Activated T-helper 1 cell treated with anti-CD3 and anti-CD28 coated beads, Interleukin-12 subunit alpha, Interleukin-12 subunit beta, Interleukin-2, Interleukin-4 antibody, amounts not matched to agents 30 ng/mL and 10 ng/mL and 1 ng/mL, durations not matched to agents 14 hours and 24 hours and 36 hours (primary cell): ENCODE data around the gene SLC26A2. TPM values are rescaled to one million over a fixed set of nuclear protein-coding genes. Genes with fewer than 3 reads are reported as not detected.

ENCODE experiments used
- DNase-seq: peaks from one replicate; pipeline ENCODE4 v3.0.0; 2021; ENCODE audit warnings: low spot score
- H3K27ac Mint-ChIP-seq: one replicate; pipeline ENCODE4 v1.8.0; 2021; ENCODE audit warnings: mild to moderate bottlenecking, mixed read lengths
- H3K27me3 Mint-ChIP-seq: one replicate; pipeline ENCODE4 v1.8.0; 2022; ENCODE audit warnings: mild to moderate bottlenecking, moderate library complexity, mixed read lengths; ENCODE audit not compliant: insufficient read depth
- H3K36me3 Mint-ChIP-seq: one replicate; pipeline ENCODE4 v1.8.0; 2021; ENCODE audit warnings: low read depth, mixed read lengths
- H3K4me1 Mint-ChIP-seq: one replicate; pipeline ENCODE4 v1.8.0; 2021; ENCODE audit warnings: low read depth, mixed read lengths
- H3K4me3 Mint-ChIP-seq: one replicate; pipeline ENCODE4 v1.8.0; 2021; ENCODE audit warnings: mild to moderate bottlenecking, moderate library complexity, mixed read lengths
- H3K9me3 Mint-ChIP-seq: one replicate; pipeline ENCODE4 v1.8.0; 2021; ENCODE audit warnings: mixed read lengths
- intact Hi-C: fragments of 100-400 bp; cut with micrococcal nuclease; formaldehyde crosslinking; loops from one replicate; pipeline ENCODE4 v1.15.1; 2024
- total RNA-seq: library from RNA; stranded (reverse); gene quantifications from 2 replicates; pipeline ENCODE4 v1.2.3, GENCODE V29; 2022

Gene SLC26A2
- total RNA-seq, 1 donor from 2014 or later, result 9.3 TPM

DNA sequence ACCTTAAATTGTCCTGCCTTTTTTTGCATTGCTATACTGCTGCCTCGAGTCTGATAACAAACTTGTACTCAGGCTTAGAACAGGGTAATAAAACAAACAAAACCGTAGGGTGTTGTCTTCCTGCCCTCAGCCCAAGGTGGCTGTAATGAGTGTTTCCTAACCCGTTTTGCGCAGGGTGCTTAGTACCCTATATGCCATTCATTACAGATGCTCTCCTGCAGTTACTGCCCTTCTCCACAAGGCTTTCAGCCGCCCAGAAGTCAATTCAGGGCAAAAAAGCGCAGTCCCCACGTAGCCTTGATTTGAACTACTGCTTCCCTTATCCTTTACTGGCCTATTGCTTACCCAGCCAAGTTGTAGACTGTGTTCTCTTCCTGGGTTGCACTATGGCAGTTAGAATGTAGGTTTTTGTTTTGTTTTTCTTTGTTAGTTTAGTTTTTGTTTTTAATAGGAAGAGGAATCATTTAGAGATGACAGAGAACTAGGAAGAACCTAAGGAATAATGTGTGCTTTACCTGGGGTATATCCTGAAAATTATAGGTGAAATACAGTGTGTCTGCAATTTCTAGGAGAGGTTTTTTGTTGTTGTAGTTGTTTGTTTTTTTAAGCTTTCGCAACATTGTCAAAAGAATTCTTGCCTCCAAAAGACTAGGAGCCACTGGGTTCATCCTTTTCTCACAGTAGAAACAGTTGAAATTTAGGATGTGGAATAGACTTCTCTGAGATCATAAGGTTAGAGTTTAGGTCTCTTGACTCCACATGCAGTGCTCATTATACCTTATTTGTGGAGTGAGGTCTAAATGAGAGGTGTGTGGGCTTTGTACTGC lies 41.3 kb downstream of the SLC26A2 start:
- Mint-ChIP-seq H3K9me3 (no peaks in the 10 kb centered on the region), H3K4me3 (peak overlapping the region; percentile 99), H3K4me1 (peaks cover 59% of the 10 kb centered on the region), H3K36me3 (peaks cover 30% of the 10 kb centered on the region), H3K27me3 (no peaks in the 10 kb centered on the region), H3K27ac (peak overlapping the region; percentile 98)
- intact Hi-C loops, result loop anchor here (1.0 to 5.0 kb wide), 9 partner anchors 27 to 1770 kb away; partner anchors contain the start of genes ARHGEF37, CD74, CSNK1A1 and G3BP1
- peak; percentile 65 for DNase-seq

DNA sequence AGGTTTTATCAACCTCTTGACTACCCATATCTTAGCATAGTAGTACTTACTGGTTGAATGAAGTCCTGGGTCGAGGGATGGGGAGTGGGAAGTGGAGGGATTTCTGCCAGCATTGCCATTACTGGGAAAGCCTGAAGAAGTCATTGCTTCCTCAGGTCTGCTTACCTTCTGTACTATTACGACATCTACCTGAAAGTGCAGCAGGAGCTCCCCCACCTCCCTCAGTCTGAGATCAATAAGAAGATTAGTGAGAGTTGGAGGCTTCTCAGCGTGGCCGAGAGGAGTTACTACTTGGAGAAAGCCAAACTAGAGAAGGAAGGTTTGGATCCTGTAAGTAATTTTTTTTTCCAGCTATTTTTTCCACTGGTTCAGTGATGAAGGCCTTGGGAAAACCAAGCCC lies 45.8 kb downstream of the SLC26A2 start:
- intact Hi-C loops, result no loop called here
- no peak overlapping the region for H3K27ac Mint-ChIP-seq
- no peaks in the 10 kb centered on the region for H3K9me3 Mint-ChIP-seq
- peaks cover 56% of the 10 kb centered on the region for H3K36me3 Mint-ChIP-seq
- no peaks in the 10 kb centered on the region for H3K27me3 Mint-ChIP-seq
- DNase-seq, result no peak
- no peak overlapping the region for H3K4me3 Mint-ChIP-seq
- peaks cover 70% of the 10 kb centered on the region for H3K4me1 Mint-ChIP-seq

DNA sequence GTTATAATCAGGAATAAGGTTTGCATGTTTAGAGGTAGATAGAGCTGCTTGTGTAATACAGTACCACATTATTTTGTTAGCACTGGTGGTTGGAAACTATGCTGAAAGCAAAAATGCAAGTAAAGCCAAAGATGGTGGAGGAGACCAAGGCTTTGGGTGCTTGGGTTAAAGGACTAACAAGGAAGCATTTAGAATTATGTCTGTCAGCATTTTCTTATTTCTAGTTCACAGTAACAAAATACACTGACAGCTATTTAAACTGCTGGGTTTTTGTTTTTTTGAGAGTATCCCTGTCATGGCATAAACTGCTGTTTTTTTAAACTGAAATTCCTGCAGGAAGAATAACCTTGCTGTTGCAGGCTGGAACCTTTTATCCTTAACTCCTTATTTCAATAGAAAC lies 46.5 kb downstream of the SLC26A2 start:
- Mint-ChIP-seq H3K9me3 (no peaks in the 10 kb centered on the region), H3K4me3 (no peak overlapping the region), H3K27ac (no peak overlapping the region), H3K36me3 (peaks cover 54% of the 10 kb centered on the region), H3K4me1 (peaks cover 63% of the 10 kb centered on the region), H3K27me3 (no peaks in the 10 kb centered on the region)
- DNase-seq, result no peak
- intact Hi-C loops, result no loop called here

DNA sequence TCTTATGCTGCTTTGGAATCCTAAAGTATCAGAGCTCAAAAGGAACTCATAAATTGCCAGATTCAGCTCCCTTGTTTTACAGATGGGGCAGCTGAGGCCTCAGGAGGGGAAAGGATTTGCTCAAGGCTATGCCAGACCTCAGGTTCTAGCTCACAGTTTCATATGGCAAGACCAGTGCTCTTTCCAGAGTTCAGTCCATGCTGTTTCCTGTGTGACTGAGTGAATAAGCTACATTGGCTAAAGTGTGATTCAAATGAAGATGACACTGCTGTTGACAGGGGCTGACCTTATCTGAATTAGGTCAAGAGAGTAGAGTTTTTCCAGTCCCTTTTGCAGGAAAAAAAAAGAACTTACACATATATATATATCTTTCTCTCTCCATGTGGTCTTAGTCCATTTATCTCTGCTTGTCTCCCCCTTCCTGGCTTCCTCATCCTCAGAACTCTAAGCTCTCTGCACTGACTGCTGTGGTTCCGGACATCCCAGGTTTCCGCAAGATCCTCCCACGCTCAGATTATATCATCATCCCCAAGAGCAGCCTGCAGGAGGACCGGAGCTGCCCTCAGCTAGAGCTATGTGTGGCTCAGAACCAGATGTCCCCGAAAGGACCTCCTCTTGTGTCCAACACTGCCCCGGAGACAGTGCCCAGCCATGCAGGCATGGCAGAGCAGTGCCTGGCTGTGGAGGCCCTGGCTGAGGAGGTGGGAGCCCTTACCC lies 49.3 kb downstream of the SLC26A2 start:
- intact Hi-C loops, result no loop called here
- no peak overlapping the region for H3K27ac Mint-ChIP-seq
- H3K27me3 Mint-ChIP-seq, result no peaks in the 10 kb centered on the region
- H3K9me3 Mint-ChIP-seq, result no peaks in the 10 kb centered on the region
- no peak overlapping the region for H3K4me3 Mint-ChIP-seq
- peaks cover 70% of the 10 kb centered on the region for H3K36me3 Mint-ChIP-seq
- H3K4me1 Mint-ChIP-seq, result peaks cover 36% of the 10 kb centered on the region
- no peak for DNase-seq

DNA sequence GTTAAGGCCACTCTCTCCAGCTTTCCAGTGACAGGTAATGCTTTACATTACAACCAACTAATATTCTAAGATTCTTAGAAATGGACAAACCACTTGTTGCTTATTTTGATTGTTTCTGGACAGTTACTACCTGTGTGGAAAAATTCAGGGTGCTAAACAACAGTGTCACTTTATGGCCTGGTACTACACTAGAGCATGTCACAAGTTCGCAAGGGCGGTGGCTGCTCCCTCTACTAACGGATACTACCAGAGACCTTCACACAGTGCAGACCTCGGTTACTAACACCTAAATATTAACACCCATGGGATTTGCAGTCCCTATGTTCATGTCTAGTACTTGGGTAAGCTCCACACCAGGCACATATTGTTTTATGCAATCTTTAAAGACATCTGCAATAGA lies 53.4 kb downstream of the SLC26A2 start:
- H3K36me3 Mint-ChIP-seq, result peaks cover 83% of the 10 kb centered on the region
- no peak overlapping the region for H3K4me3 Mint-ChIP-seq
- H3K27ac Mint-ChIP-seq, result no peak overlapping the region
- H3K9me3 Mint-ChIP-seq, result peaks cover 10% of the 10 kb centered on the region
- H3K27me3 Mint-ChIP-seq, result no peaks in the 10 kb centered on the region
- peaks cover 13% of the 10 kb centered on the region for H3K4me1 Mint-ChIP-seq
- no peak for DNase-seq
- intact Hi-C loops, result no loop called here

DNA sequence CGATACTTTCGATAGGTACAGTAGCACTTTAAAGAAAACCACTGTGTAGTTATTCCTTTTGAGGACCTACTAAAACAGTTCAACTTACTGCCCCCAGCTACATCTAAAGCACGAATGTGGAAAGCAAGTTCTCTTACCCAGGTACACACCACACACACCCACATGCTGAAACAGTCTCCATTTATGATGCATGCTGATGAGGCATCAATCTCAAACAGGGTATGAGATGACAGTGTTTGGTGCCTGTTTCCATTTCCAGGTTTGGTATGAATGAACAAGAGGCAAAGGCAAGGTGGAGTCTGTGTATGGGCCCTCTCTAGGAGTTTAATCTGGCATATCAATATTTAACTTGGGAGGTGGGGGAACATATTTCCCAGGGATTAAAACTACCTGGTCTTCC lies 53.9 kb downstream of the SLC26A2 start:
- Mint-ChIP-seq H3K27me3 (no peaks in the 10 kb centered on the region), H3K4me3 (no peak overlapping the region), H3K9me3 (peaks cover 10% of the 10 kb centered on the region), H3K36me3 (peaks cover 87% of the 10 kb centered on the region), H3K27ac (no peak overlapping the region), H3K4me1 (peaks cover 8% of the 10 kb centered on the region)
- intact Hi-C loops, result no loop called here
- DNase-seq, result no peak

DNA sequence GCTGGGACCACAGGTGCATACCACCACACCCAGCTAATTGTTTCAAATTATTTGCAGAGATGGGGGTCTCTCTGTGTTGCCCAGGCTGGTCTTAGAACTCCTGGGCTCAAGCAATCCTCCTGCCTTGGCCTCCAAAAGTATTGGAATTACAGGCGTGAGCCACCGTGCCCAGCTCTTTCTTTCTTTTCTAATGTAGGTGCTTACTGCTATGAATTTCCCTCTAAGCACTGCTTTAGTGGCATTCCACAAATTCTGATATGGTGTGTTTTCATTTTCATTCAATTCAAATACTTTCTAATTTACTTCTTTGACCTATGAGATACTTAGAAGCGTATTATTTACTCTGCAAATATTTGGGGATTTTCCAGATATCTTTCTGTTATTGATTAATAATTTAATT lies 54.9 kb downstream of the SLC26A2 start:
- Mint-ChIP-seq H3K36me3 (peaks cover 87% of the 10 kb centered on the region), H3K4me1 (peaks cover 12% of the 10 kb centered on the region), H3K27ac (no peak overlapping the region), H3K4me3 (no peak overlapping the region), H3K27me3 (no peaks in the 10 kb centered on the region), H3K9me3 (peaks cover 10% of the 10 kb centered on the region)
- intact Hi-C loops, result no loop called here
- no peak for DNase-seq

DNA sequence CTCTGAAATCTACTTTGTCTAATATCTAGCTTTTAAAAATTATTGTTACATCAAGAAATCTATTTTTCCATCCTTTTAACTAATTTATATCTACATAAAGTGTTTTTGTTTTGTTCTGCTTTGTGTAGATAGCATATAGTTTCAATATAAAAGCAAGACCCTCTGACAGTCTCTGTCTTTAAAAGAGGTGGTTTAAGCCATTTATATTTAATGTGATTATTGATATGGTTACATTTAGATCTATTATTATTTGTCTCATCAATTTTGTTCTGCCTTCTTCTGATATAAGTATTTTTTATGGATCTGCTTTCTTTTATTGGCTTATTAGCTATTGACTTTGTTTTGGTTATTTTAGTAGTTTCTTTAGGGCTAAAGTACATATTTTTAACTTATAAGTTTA lies 56.0 kb downstream of the SLC26A2 start:
- H3K4me1 Mint-ChIP-seq, result peaks cover 21% of the 10 kb centered on the region
- H3K4me3 Mint-ChIP-seq, result no peak overlapping the region
- H3K36me3 Mint-ChIP-seq, result peaks cover 87% of the 10 kb centered on the region
- DNase-seq, result no peak
- no peaks in the 10 kb centered on the region for H3K27me3 Mint-ChIP-seq
- intact Hi-C loops, result no loop called here
- no peak overlapping the region for H3K27ac Mint-ChIP-seq
- peaks cover 10% of the 10 kb centered on the region for H3K9me3 Mint-ChIP-seq

DNA sequence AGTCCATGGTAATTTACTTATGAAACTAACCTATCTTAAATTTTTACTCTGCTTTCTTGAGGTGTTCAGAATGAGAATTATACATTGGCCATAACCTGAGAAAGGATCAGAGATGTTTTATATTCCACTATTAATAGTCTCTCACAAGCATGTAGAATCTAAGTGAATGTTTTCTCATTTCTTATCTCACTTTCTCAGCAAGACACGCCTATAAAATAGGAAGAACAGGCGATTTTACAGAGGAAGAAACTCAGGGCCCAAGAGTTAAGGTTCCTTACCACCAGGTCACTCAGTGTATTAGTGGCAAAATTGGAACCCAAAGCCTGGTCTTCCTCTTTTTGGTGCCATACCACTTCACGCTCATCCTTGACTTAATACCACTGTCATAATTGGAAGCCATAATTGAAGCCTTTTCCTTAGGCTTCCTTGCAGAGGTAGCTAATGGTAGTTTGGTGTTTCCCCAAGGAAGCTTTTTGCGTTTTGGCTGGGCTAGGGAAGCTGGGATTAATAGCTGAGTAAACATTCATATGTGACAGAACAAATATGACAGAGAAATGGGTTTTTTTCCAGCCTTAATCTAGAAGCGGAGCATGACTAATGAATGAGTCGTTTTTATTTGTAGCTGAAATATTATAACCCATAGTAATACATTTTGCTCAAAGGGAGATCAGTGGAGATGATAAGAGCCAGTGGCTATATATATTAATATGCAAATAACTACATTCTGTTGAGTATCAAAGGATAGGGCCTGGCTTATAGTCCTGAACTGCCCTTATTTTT lies 56.9 kb downstream of the SLC26A2 start:
- H3K4me1 Mint-ChIP-seq, result peaks cover 30% of the 10 kb centered on the region
- intact Hi-C loops, result no loop called here
- H3K36me3 Mint-ChIP-seq, result peaks cover 90% of the 10 kb centered on the region
- H3K4me3 Mint-ChIP-seq, result no peak overlapping the region
- no peak for DNase-seq
- peaks cover 10% of the 10 kb centered on the region for H3K9me3 Mint-ChIP-seq
- H3K27ac Mint-ChIP-seq, result no peak overlapping the region
- H3K27me3 Mint-ChIP-seq, result no peaks in the 10 kb centered on the region

DNA sequence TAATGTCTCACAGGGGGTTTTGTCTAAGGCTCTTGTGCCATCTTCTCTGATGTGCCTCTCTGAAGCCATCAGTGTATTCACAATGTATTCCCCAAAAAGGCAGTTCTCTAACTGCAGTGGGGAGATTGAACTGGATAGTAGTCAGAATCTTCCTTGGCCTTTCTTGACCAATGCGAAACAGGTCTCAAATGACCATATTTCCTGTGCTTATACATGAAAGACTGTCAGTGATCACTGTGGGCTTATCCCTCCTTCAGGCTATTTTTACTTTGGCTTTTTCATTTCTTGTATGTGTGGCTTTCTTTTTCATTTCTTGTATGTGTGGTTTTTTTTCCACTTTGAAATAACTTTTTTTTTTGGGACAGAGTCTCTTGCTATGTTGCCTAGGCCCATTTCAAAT lies 59.7 kb downstream of the SLC26A2 start:
- Mint-ChIP-seq H3K27me3 (no peaks in the 10 kb centered on the region), H3K4me3 (no peak overlapping the region), H3K27ac (peak overlapping the region; percentile 68), H3K4me1 (peaks cover 37% of the 10 kb centered on the region), H3K36me3 (peaks cover 73% of the 10 kb centered on the region), H3K9me3 (peaks cover 8% of the 10 kb centered on the region)
- intact Hi-C loops, result no loop called here
- no peak for DNase-seq

DNA sequence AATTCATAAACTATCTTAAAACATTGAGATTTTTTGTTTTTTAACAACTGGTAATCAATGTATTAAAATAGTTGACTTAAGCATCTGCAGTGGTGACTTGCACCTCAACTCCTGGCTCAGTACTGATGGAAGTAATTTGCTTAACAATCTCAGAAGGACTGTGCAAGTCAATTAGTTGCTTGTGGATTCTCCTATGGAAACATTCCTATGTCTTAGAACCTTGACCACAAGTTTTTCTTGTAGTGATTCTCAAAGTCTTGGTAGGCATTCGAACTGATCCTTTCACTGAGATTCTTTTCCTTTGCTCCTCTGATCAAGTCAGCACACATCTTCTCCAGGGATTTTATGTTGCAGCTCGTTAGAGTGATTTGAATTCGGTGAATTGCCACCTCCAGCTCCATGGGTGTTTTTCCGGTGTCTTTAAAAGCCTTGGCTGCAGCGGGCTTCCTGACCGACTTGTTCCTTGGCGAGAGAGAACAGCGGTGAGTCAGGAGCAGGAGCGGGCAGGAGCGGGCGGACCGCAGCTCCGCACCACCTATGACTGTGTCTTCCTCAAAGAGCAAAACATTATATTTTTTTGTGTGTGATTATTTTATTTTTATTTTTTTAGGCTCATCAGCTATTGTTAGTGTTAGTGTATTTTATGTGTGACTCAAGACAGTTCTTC lies 61.1 kb downstream of the SLC26A2 start:
- no peaks in the 10 kb centered on the region for H3K9me3 Mint-ChIP-seq
- H3K27me3 Mint-ChIP-seq, result no peaks in the 10 kb centered on the region
- H3K4me3 Mint-ChIP-seq, result no peak overlapping the region
- peak overlapping the region; percentile 46 for H3K27ac Mint-ChIP-seq
- H3K4me1 Mint-ChIP-seq, result peaks cover 37% of the 10 kb centered on the region
- intact Hi-C loops, result no loop called here
- DNase-seq, result no peak
- H3K36me3 Mint-ChIP-seq, result peaks cover 66% of the 10 kb centered on the region

DNA sequence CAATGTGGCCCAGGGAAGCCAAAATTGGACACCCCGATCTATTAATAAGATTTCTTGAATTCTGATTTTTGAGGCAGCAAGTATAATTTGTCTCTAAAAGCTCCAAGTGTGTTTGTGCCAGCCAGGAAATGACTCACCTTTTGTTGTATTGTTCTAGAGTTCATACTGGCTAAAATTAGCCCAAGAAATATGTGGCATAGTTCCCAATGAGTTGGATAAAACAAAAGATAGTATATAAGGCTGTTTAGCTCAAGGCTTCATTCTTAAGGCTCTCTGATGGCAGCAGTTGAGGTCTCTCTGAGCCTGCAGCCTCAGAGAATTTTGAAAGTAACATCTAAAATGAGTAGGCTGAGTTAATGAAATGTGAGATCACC lies 61.6 kb downstream of the SLC26A2 start:
- Mint-ChIP-seq H3K27me3 (no peaks in the 10 kb centered on the region), H3K4me3 (no peak overlapping the region), H3K27ac (peak overlapping the region; percentile 46), H3K4me1 (peaks cover 37% of the 10 kb centered on the region), H3K36me3 (peaks cover 64% of the 10 kb centered on the region), H3K9me3 (no peaks in the 10 kb centered on the region)
- intact Hi-C loops, result no loop called here
- DNase-seq, result no peak
